Measurements from ENCODE around the gene MYO16.

Gene MYO16

GRCh38 chr13:108624979-108625378 lies 4.4 kb upstream of the MYO16 start:
- no peak for DNase-seq (ENCODE audit: low read depth)
- no peak overlapping the region for H3K4me3 ChIP-seq (ENCODE audit: low read depth, low read length)
- no peak for TF ChIP-seq CTCF (IDR thresholded peaks at IDR 0.05; ENCODE audit: insufficient read depth, low read depth, low read length, missing control alignments)

GRCh38 chr13:108629988-108630387 lies 577 bp downstream of the MYO16 start:
- no peak overlapping the region for H3K4me3 ChIP-seq (ENCODE audit: low read depth, low read length)
- no peak for TF ChIP-seq CTCF (IDR thresholded peaks at IDR 0.05; ENCODE audit: insufficient read depth, low read depth, low read length, missing control alignments)
- no peak for DNase-seq (ENCODE audit: low read depth)

GRCh38 chr13:108632649-108633167 lies 3.3 kb downstream of the MYO16 start:
- no peak for TF ChIP-seq CTCF (IDR thresholded peaks at IDR 0.05; ENCODE audit: insufficient read depth, low read depth, low read length, missing control alignments)
- no peak for DNase-seq (ENCODE audit: low read depth)
- H3K4me3 ChIP-seq (ENCODE audit: low read depth, low read length), result no peak overlapping the region

GRCh38 chr13:108638901-108639300 lies 9.5 kb downstream of the MYO16 start:
- DNase-seq (ENCODE audit: low read depth), result no peak
- no peak overlapping the region for H3K4me3 ChIP-seq (ENCODE audit: low read depth, low read length)
- no peak for TF ChIP-seq CTCF (IDR thresholded peaks at IDR 0.05; ENCODE audit: insufficient read depth, low read depth, low read length, missing control alignments)

- DNase-seq (ENCODE audit: low read depth), result no peak
- TF ChIP-seq CTCF (IDR thresholded peaks at IDR 0.05; ENCODE audit: insufficient read depth, low read depth, low read length, missing control alignments), result no peak
- H3K4me3 ChIP-seq (ENCODE audit: low read depth, low read length), result no peak overlapping the region
Measured at GRCh38 chr13:108643646-108644353, 14.4 kb downstream of the MYO16 start.

GRCh38 chr13:108645376-108645775 lies 16.0 kb downstream of the MYO16 start:
- TF ChIP-seq CTCF (IDR thresholded peaks at IDR 0.05; ENCODE audit: insufficient read depth, low read depth, low read length, missing control alignments), result no peak
- no peak overlapping the region for H3K4me3 ChIP-seq (ENCODE audit: low read depth, low read length)
- no peak for DNase-seq (ENCODE audit: low read depth)

GRCh38 chr13:108650271-108650670 lies 20.9 kb downstream of the MYO16 start:
- no peak for DNase-seq (ENCODE audit: low read depth)

More at GRCh38 chr13:108650271-108650670, 20.9 kb downstream of the MYO16 start:
- no peak overlapping the region for H3K4me3 ChIP-seq (ENCODE audit: low read depth, low read length)
- TF ChIP-seq CTCF (IDR thresholded peaks at IDR 0.05; ENCODE audit: insufficient read depth, low read depth, low read length, missing control alignments), result no peak
